A673 (cell line): ENCODE results near the gene FBXL22.

Experiments
- CTCF ChIP-seq: fragments of 300-800, 200-600 bp; sonication (generic); conservative IDR thresholded peaks from 2 replicates; pipeline ENCODE4 v1.5.1; 2017; ENCODE audit warnings: low read depth, mild to moderate bottlenecking, antibody characterized with exemption, low read length, moderate library complexity, mixed read lengths
- EZH2 ChIP-seq: fragments of 200-600 bp; sonication (generic); IDR thresholded peaks from 2 replicates; pipeline ENCODE4 v1.6.1; 2017; ENCODE audit warnings: borderline replicate concordance, low read depth, mild to moderate bottlenecking, mixed read lengths, antibody characterized with exemption, low read length; ENCODE audit not compliant: poor library complexity, severe bottlenecking

- TF ChIP-seq CTCF: no peak
- TF ChIP-seq EZH2: no peak
Observed at GRCh38 chr15:63564093-63564492, 33.1 kb upstream of the FBXL22 start.
